Upper lobe of right lung (tissue), 1 donor: ENCODE measurements around the gene ABLIM2. TPM values are rescaled to one million over a fixed set of nuclear protein-coding genes. Genes with fewer than 3 reads are reported as not detected.

Experiments used
- ATAC-seq: fragments of 200-7000 bp; cut with Tn5 transposase; one replicate; pipeline ENCODE4 v1.9.1; 2020; ENCODE audit warnings: mild to moderate bottlenecking, moderate library complexity
- DNase-seq: peaks from one replicate; pipeline ENCODE4 v3.0.0-alpha.2; 2020
- H3K27ac ChIP-seq: fragments of 200-600 bp; one replicate; pipeline ENCODE4 v1.8.0; 2022
- H3K27me3 ChIP-seq: fragments of 200-600 bp; one replicate; pipeline ENCODE4 v1.8.0; 2022; ENCODE audit warnings: mild to moderate bottlenecking
- H3K36me3 ChIP-seq: fragments of 200-600 bp; one replicate; pipeline ENCODE4 v1.8.0; 2022
- H3K4me1 ChIP-seq: fragments of 200-600 bp; one replicate; pipeline ENCODE4 v1.8.0; 2022
- H3K4me3 ChIP-seq: fragments of 200-600 bp; one replicate; pipeline ENCODE4 v1.8.0; 2022; ENCODE audit warnings: mild to moderate bottlenecking
- H3K9me3 ChIP-seq: fragments of 200-600 bp; one replicate; pipeline ENCODE4 v1.8.0; 2022
- intact Hi-C: fragments of 100-400 bp; cut with DNase I; formaldehyde crosslinking; loops from one replicate; pipeline ENCODE4 v1.11.0; 2022
- total RNA-seq: library from RNA; stranded (reverse); fragmentation: NEBNext Ultra II Directional; extraction: Animal tissue kit (Norgen Biotek cat#: 25700); gene quantifications from one replicate; pipeline ENCODE4 v1.2.1, GENCODE V29; 2021
- TF ChIP-seq, protein P1 (sequence below): fragments of 200-600 bp; IDR thresholded peaks from one replicate; pipeline ENCODE4 v1.8.0; 2022; ENCODE audit warnings: antibody characterized with exemption
- donor health status: DM: no; HTN: yes; CAD: no; lungs with severe emphysema.

ABLIM2 gene
- total RNA-seq, 1 donor from 2014 or later, result 12.7 TPM

DNA sequence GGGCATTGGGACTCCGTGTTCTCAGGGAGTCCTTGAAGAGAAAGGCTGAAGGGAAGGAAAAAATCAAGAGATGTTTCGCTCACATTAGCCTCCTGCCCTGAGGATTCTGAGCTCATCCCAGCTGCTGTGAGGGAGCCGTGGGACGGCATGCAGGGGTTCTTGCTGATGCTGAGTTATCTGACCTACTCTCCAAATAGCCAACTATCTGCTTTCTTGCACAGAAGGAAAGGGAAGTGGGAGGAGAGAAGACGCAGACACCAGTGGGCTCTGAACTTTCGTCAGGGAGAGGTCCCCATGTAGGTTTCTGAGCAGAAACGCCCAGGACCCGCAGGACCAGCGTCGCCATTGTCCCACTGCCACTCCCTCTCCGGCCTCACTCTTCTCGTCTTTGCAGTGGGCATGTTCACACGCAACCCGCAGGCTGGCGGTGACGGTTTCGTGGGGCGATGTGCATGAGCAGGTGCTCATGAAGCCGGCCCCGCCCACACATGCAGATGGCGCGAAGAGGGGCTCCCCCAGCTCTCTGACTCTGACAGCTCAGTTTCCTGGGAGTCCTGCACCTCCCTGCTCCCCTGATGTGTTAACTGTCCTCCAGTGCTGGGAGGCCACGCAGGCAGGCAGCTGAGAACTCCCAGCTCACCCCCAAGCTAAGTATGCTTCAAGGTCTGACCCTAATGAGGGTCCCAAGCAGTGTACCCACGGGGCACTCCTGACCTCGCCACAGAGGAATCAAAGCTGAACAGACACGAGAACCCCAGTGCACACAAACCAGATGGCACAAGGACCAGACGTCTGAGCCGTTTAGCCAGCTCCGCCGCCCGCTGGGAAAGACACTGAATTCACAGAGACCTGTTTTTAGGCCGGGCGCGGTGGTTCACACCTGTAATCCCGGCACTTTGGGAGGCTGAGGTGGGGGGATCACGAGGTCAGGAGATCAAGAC is 13.6 kb upstream of the ABLIM2 start:
- intact Hi-C loops, result no loop called here
- DNase-seq, result no peak
- Histone ChIP-seq H3K9me3 (peaks cover 8% of the 10 kb centered on the region), H3K27me3 (no peaks in the 10 kb centered on the region), H3K36me3 (no peaks in the 10 kb centered on the region), H3K4me3 (no peak overlapping the region), H3K4me1 (no peaks in the 10 kb centered on the region), H3K27ac (no peak overlapping the region)
- TF ChIP-seq, protein P1, sequence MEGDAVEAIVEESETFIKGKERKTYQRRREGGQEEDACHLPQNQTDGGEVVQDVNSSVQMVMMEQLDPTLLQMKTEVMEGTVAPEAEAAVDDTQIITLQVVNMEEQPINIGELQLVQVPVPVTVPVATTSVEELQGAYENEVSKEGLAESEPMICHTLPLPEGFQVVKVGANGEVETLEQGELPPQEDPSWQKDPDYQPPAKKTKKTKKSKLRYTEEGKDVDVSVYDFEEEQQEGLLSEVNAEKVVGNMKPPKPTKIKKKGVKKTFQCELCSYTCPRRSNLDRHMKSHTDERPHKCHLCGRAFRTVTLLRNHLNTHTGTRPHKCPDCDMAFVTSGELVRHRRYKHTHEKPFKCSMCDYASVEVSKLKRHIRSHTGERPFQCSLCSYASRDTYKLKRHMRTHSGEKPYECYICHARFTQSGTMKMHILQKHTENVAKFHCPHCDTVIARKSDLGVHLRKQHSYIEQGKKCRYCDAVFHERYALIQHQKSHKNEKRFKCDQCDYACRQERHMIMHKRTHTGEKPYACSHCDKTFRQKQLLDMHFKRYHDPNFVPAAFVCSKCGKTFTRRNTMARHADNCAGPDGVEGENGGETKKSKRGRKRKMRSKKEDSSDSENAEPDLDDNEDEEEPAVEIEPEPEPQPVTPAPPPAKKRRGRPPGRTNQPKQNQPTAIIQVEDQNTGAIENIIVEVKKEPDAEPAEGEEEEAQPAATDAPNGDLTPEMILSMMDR, result no peak
- ATAC-seq, result no peak

DNA sequence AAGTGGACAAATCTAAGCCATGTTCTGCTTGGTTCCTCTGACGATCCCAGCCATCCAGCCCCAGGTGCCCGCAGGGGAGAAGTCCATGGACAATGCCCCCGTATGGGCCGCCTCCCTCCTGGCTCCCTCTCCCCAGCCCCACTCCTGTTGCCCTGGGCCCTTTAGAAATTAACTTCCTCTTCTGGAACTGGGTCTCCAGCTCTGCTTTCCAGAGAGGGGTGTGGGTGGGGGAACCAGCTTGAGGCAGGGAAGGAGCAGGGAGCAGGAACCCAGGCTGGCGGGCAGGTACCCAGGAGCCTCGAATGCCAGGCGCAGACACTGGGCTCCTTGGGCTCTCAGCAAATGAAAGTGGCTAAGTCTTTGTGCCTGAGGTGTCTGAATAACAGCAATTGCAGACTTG is 12.7 kb upstream of the ABLIM2 start:
- intact Hi-C loops, result no loop called here
- TF ChIP-seq, protein P1, result no peak
- peak; percentile 49 for DNase-seq

DNA sequence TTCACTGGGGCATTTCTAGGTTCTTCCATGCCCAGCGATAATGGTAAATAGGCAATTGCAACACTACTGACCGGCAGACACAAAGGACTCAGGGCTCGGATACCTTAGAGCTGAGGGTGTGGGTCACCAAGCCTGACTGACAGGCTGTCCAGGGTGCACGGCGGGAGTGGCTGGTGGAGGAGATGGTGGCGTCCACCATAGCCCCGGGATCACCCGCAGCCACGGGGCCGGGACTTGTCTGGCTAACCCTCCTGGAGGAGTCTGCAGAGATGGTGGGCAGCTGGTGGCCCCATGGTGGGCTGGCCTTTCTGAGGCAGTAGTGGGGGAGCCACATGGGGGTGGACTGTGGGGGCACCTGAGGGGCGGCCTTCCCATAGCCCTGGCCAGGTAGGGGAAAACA is 11.7 kb upstream of the ABLIM2 start:
- intact Hi-C loops, result no loop called here
- no peak for ATAC-seq

More for the DNA sequence above, 12.7 kb upstream of the ABLIM2 start:
- no peaks in the 10 kb centered on the region for H3K27me3 ChIP-seq
- H3K4me3 ChIP-seq, result no peak overlapping the region
- no peaks in the 10 kb centered on the region for H3K4me1 ChIP-seq
- H3K9me3 ChIP-seq, result peaks cover 8% of the 10 kb centered on the region
- H3K36me3 ChIP-seq, result no peaks in the 10 kb centered on the region
- ATAC-seq, result no peak
- H3K27ac ChIP-seq, result no peak overlapping the region

DNA sequence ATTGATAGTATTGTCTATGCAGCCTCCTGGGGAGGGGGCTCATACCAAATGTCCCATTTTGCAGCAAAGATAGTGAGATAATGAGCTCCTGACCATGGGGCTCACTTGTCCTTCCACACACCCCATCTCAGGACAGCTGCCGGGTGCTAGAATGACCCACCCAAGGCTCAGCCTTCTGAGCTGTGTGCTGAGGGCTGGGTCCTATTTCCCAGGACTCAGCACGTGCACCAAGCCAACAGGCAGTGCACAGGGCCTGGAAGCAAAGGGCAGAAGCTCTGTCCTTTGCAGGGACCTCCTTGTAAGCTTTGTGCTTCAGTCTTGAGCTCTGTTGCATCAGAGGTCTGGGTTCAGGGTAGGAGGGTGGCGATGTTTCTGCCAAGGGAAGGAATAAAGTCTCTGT is 11.2 kb upstream of the ABLIM2 start:
- intact Hi-C loops, result no loop called here
- Histone ChIP-seq H3K27ac (no peak overlapping the region), H3K4me3 (no peak overlapping the region), H3K9me3 (peaks cover 8% of the 10 kb centered on the region), H3K36me3 (no peaks in the 10 kb centered on the region), H3K4me1 (no peaks in the 10 kb centered on the region), H3K27me3 (no peaks in the 10 kb centered on the region)
- TF ChIP-seq, protein P1, result no peak
- no peak for ATAC-seq
- DNase-seq, result no peak

More for the DNA sequence above, 11.7 kb upstream of the ABLIM2 start:
- DNase-seq, result no peak
- Histone ChIP-seq H3K27ac (no peak overlapping the region), H3K9me3 (peaks cover 8% of the 10 kb centered on the region), H3K4me3 (no peak overlapping the region), H3K27me3 (no peaks in the 10 kb centered on the region), H3K4me1 (no peaks in the 10 kb centered on the region), H3K36me3 (no peaks in the 10 kb centered on the region)
- TF ChIP-seq, protein P1, result no peak

DNA sequence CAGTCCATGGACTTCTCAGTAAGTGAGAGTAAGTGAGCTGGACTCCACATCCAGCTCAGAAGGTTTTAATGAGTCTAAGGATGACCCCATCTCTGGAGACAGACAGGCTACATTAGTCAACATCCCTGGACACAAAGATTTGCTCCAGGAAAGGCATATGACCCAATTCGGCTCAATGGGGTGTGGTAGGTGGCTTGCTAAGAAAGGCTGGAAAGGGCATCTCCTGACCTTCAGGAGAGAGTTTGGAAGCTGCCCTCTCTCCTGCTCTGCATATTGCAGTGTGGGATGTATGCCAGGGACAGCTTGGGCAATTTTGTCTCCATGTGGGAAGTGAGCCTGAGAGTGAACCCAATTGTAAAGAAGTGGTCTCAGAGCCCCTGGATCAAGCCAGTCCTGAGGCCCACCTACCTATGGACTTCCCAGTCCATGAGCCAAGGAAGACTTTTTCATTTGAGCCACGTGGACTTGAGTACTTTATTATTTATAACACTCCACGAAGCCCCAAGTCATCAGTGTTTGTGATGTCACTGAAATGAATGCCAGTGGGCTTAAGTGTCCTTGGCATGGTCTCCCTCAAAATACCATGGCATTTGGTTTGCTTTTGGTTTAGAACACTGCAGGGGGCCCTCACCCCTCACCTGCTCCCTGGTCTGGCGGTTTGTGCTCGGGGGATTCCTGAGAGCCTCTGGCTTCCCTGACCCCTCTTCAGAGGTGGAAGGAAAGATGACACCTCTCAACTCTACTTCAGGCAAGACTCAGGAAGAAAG is 10.4 kb upstream of the ABLIM2 start:
- TF ChIP-seq, protein P1, result no peak
- ATAC-seq, result no peak
- intact Hi-C loops, result no loop called here

More for the DNA sequence above, 10.4 kb upstream of the ABLIM2 start:
- no peaks in the 10 kb centered on the region for H3K36me3 ChIP-seq
- no peak overlapping the region for H3K27ac ChIP-seq
- H3K27me3 ChIP-seq, result no peaks in the 10 kb centered on the region
- no peak for DNase-seq
- H3K4me3 ChIP-seq, result no peak overlapping the region
- H3K4me1 ChIP-seq, result no peaks in the 10 kb centered on the region
- H3K9me3 ChIP-seq, result peaks cover 8% of the 10 kb centered on the region
